CD4-positive, alpha-beta T cell (primary cell): ENCODE data around the gene SPTBN1. TPM values are rescaled to one million over a fixed set of nuclear protein-coding genes. Genes with fewer than 3 reads are reported as not detected.
A peak's percentile ranks its signal among the peaks of the same experiment; 100 is the strongest.

Experiments
- ATAC-seq: fragments of 200-7000 bp; cut with Tn5 transposase; one replicate; pipeline ENCODE4 v1.10.0; 2022; ENCODE audit warnings: mild to moderate bottlenecking; ENCODE audit not compliant: poor library complexity
- CTCF ChIA-PET: fragments of 350-600 bp; sonication (Branson Sonifier 250); formaldehyde crosslinking; loops from one replicate; lab custom pipeline; 2021; ENCODE audit warnings: antibody characterized with exemption, inconsistent platforms; lab: Charles Lee
- POLR2A ChIA-PET: fragments of 350-600 bp; sonication (Branson Sonifier 250); formaldehyde crosslinking; loops from one replicate; lab custom pipeline; 2021; ENCODE audit warnings: antibody characterized with exemption, inconsistent platforms; lab: Charles Lee
- DNase-seq, 14 experiments: peaks; one replicate each; pipeline ENCODE4 v3.0.0-alpha.2; 2013 to 2020; ENCODE audit warnings: mixed read lengths in 2 of 14
- H3K27ac ChIP-seq, 2 donors: one replicate each; pipeline versions ENCODE4 v1.5.1 to v1.7.0; 2013; ENCODE audit warnings: low read length in 2 of 2, low read depth in 1 of 2, mild to moderate bottlenecking in 1 of 2
- H3K27me3 ChIP-seq, 2 experiments: 1 replicate in 1 of 2; 2 replicates in 1 of 2; pipeline versions ENCODE4 v1.6.1 to v1.7.0; 2013; ENCODE audit warnings: low read length in 2 of 2, control low read depth in 1 of 2, mild to moderate bottlenecking in 1 of 2, moderate library complexity in 1 of 2; ENCODE audit not compliant: insufficient read depth in 2 of 2, control insufficient read depth in 1 of 2
- H3K36me3 ChIP-seq: one replicate; pipeline ENCODE4 v1.6.1; 2013; ENCODE audit warnings: low read length, control low read depth; ENCODE audit not compliant: insufficient read depth
- H3K4me1 ChIP-seq: one replicate; pipeline ENCODE4 v1.6.1; 2013; ENCODE audit warnings: low read length, control low read depth; ENCODE audit not compliant: insufficient read depth
- H3K4me3 ChIP-seq: one replicate; pipeline ENCODE4 v1.5.1; 2013; ENCODE audit warnings: mild to moderate bottlenecking, low read length, moderate library complexity
- H3K9me3 ChIP-seq, 2 experiments: 1 replicate in 1 of 2; 2 replicates in 1 of 2; pipeline versions ENCODE4 v1.6.1 to v1.7.0; 2013; ENCODE audit warnings: low read length in 2 of 2, mild to moderate bottlenecking in 2 of 2, control low read depth in 1 of 2, moderate library complexity in 1 of 2; ENCODE audit not compliant: control insufficient read depth in 1 of 2, insufficient read depth in 1 of 2
- H3K27ac Mint-ChIP-seq: one replicate; pipeline ENCODE4 v1.8.0; 2020; ENCODE audit warnings: mixed read lengths
- H3K27me3 Mint-ChIP-seq: one replicate; pipeline ENCODE4 v1.8.0; 2021; ENCODE audit warnings: mixed read lengths
- H3K36me3 Mint-ChIP-seq: one replicate; pipeline ENCODE4 v1.8.0; 2021; ENCODE audit warnings: low read depth, mixed read lengths
- H3K4me1 Mint-ChIP-seq: one replicate; pipeline ENCODE4 v1.8.0; 2021; ENCODE audit warnings: low read depth, mixed read lengths
- H3K4me3 Mint-ChIP-seq: one replicate; pipeline ENCODE4 v1.8.0; 2020; ENCODE audit warnings: mild to moderate bottlenecking, mixed read lengths
- H3K9me3 Mint-ChIP-seq: one replicate; pipeline ENCODE4 v1.8.0; 2020; ENCODE audit warnings: mixed read lengths
- CTCF ChIP-seq: fragments of 200-600 bp; IDR thresholded peaks from one replicate; pipeline ENCODE4 v1.8.0; 2022; ENCODE audit warnings: antibody characterized with exemption, mild to moderate bottlenecking
- intact Hi-C, 2 experiments: fragments of 100-400 bp; cut with DNase I in 1 of 2; cut with micrococcal nuclease in 1 of 2; formaldehyde crosslinking; loops; one replicate each; pipeline versions ENCODE4 v1.15.1 to v1.9.0; 2023 to 2025; cut with DNase I, micrococcal nuclease
- total RNA-seq, 174 experiments: library from RNA in 2 of 174; stranded (reverse) in 2 of 174; gene quantifications; one replicate each; pipeline ENCODE4 v1.2.3 and lab custom pipeline; 2021 to 2026

The SPTBN1 gene
- total RNA-seq, 2 experiments from 2014 or later, result 156 to 166 TPM

DNA sequence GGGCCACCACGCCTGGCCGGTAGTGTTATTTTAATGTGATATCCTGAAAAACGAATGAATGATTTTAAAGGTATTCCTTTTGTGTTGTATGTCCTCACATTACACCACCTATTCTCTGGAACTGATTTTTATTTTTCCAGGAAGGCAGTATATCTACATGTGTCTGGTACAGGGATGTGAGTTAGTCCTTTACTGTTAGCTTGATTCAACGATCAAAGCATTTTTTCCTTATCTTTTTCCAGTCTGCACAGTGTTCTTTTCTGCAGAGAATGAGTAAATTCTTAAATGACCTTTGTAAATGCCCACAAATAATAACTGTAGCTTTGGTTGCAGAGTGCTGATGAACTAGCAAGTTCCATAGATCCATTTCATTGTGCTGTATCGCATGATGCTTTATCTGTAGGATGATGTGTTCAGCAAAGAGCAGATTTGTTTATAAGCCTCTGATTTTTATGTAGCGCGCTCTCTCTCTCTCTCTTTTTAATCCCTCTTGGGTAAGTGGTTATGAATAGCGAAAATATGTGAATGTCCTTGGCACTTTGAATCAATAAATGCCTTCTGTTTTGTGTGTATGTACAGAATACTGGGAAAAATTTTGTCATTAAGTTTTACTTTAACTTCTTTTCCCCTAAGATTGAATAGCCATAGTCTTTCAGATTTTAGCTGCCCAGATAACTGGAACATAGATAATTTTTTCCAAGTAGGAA, 184.9 kb downstream of the SPTBN1 start:
- no peak overlapping the region for H3K4me3 ChIP-seq
- no peak for DNase-seq
- TF ChIP-seq CTCF, result no peak
- Mint-ChIP-seq H3K4me1 (peaks cover 19% of the 10 kb centered on the region), H3K36me3 (peaks cover 94% of the 10 kb centered on the region), H3K27me3 (no peaks in the 10 kb centered on the region), H3K4me3 (no peak overlapping the region), H3K27ac (peak overlapping the region; percentile 16), H3K9me3 (no peaks in the 10 kb centered on the region)
- H3K27ac ChIP-seq, result no peak overlapping the region
- ATAC-seq, result no peak
- ChIA-PET CTCF (no interaction called here), POLR2A (no interaction called here)
- no peaks in the 10 kb centered on the region for H3K9me3 ChIP-seq
- no peaks in the 10 kb centered on the region for H3K4me1 ChIP-seq
- H3K27me3 ChIP-seq, result no peaks in the 10 kb centered on the region
- peaks cover 96% of the 10 kb centered on the region for H3K36me3 ChIP-seq
- intact Hi-C loops, result loop anchor here in 1 of 2 experiments (5.0 kb wide), 1 partner anchor 119 kb away; no protein-coding TSS in a partner anchor

GRCh38 chr2:54641988-54642387, 185.9 kb downstream of the SPTBN1 start:
- Mint-ChIP-seq H3K27ac (peak overlapping the region; percentile 53), H3K9me3 (no peaks in the 10 kb centered on the region), H3K36me3 (peaks cover 96% of the 10 kb centered on the region), H3K4me3 (no peak overlapping the region), H3K27me3 (no peaks in the 10 kb centered on the region), H3K4me1 (peaks cover 14% of the 10 kb centered on the region)
- no peak for TF ChIP-seq CTCF
- CTCF ChIA-PET, result interaction anchor here (1.6 kb wide), 1 partner anchor 119 kb away, joined by 4 read pairs; no protein-coding TSS in a partner anchor
- Histone ChIP-seq H3K4me1 (no peaks in the 10 kb centered on the region), H3K27ac (no peak overlapping the region), H3K4me3 (no peak overlapping the region), H3K36me3 (peaks cover 97% of the 10 kb centered on the region), H3K27me3 (no peaks in the 10 kb centered on the region), H3K9me3 (no peaks in the 10 kb centered on the region)
- intact Hi-C loops, result loop anchor here in 1 of 2 experiments (5.0 kb wide), 1 partner anchor 120 kb away; no protein-coding TSS in a partner anchor
- ATAC-seq (no peak), DNase-seq (no peak)
- POLR2A ChIA-PET, result interaction anchor here (0.7 kb wide), 1 partner anchor 9 kb away, joined by 3 read pairs; no protein-coding TSS in a partner anchor

- H3K9me3 ChIP-seq, result no peaks in the 10 kb centered on the region
- ATAC-seq (no peak), DNase-seq (no peak)
- H3K36me3 ChIP-seq, result peaks cover 97% of the 10 kb centered on the region
- no peak overlapping the region for H3K27ac ChIP-seq
- H3K4me1 ChIP-seq, result no peaks in the 10 kb centered on the region
- intact Hi-C loops, result loop anchor here in 1 of 2 experiments (5.0 kb wide), 1 partner anchor 121 kb away; no protein-coding TSS in a partner anchor
- peaks cover 14% of the 10 kb centered on the region for H3K4me1 Mint-ChIP-seq
- H3K27me3 Mint-ChIP-seq, result no peaks in the 10 kb centered on the region
- H3K36me3 Mint-ChIP-seq, result peaks cover 96% of the 10 kb centered on the region
- no peak overlapping the region for H3K4me3 Mint-ChIP-seq
- H3K27ac Mint-ChIP-seq, result no peak overlapping the region
- ChIA-PET CTCF (interaction anchor here (1.6 kb wide), 1 partner anchor 120 kb away, joined by 4 read pairs; no protein-coding TSS in a partner anchor), POLR2A (interaction anchor here (1.0 kb wide), 1 partner anchor 24 kb away, joined by 3 read pairs; no protein-coding TSS in a partner anchor)
- no peak for TF ChIP-seq CTCF
- H3K9me3 Mint-ChIP-seq, result no peaks in the 10 kb centered on the region
- no peak overlapping the region for H3K4me3 ChIP-seq
- H3K27me3 ChIP-seq, result no peaks in the 10 kb centered on the region
Measured at GRCh38 chr2:54642677-54643430, 186.7 kb downstream of the SPTBN1 start.
